VCaP (cell line): ENCODE results near the gene HIGD1A.

Experiments used
- H3K27ac ChIP-seq: fragments of 450-650 bp; 2 replicates; pipeline ENCODE4 v1.5.1; 2017
- CTCF ChIP-seq: fragments of 450-650 bp; conservative IDR thresholded peaks from 2 replicates; pipeline ENCODE4 v1.5.1; 2017; ENCODE audit warnings: mild to moderate bottlenecking, moderate library complexity

Gene HIGD1A

GRCh38 chr3:42745776-42746454 lies 58.4 kb downstream of the HIGD1A start:
- no peak for TF ChIP-seq CTCF
- peak overlapping the region; percentile 80 for H3K27ac ChIP-seq

- TF ChIP-seq CTCF: no peak
- H3K27ac ChIP-seq: peak overlapping the region; percentile 80
These were observed 59.0 kb downstream of the HIGD1A start for GRCh38 chr3:42745291-42745745.

GRCh38 chr3:42743204-42743995 lies 60.9 kb downstream of the HIGD1A start:
- H3K27ac ChIP-seq: no peak overlapping the region
- no peak for TF ChIP-seq CTCF

GRCh38 chr3:42742688-42743087 lies 61.6 kb downstream of the HIGD1A start:
- H3K27ac ChIP-seq: no peak overlapping the region
- no peak for TF ChIP-seq CTCF

GRCh38 chr3:42742259-42742658 lies 62.0 kb downstream of the HIGD1A start:
- no peak overlapping the region for H3K27ac ChIP-seq
- no peak for TF ChIP-seq CTCF

GRCh38 chr3:42741796-42742195 lies 62.5 kb downstream of the HIGD1A start:
- no peak overlapping the region for H3K27ac ChIP-seq
- no peak for TF ChIP-seq CTCF

- H3K27ac ChIP-seq: no peak overlapping the region
- TF ChIP-seq CTCF: no peak
These were observed 64.7 kb downstream of the HIGD1A start for GRCh38 chr3:42739401-42740158.
